ENCODE measurements around the gene LNX1.

GRCh38 chr4:53635697-53636483 is 44.6 kb upstream of the LNX1 start:
- TF ChIP-seq CTCF (optimal IDR thresholded peaks at IDR 0.05 in 1 of 3, IDR thresholded peaks at IDR 0.05 in 1 of 3, conservative IDR thresholded peaks at IDR 0.05 in 1 of 3; ENCODE audit: extremely low read depth in 1 of 3, insufficient read depth in 2 of 3, low read length in 3 of 3) (no peak), EZH2 (IDR thresholded peaks at IDR 0.05; ENCODE audit: low read length) (no peak)
